GM18907 (cell line): ENCODE results near the gene MACROD2.
A peak's percentile ranks its signal among the peaks of the same experiment; 100 is the strongest.
"Not testable (repeated sequence)": the region's sequence is repeated elsewhere in the genome, so short reads cannot be mapped to it uniquely, and the experiment has no call there.

Experiments
- ATAC-seq: cut with Tn5 transposase; IDR thresholded peaks from one replicate; pipeline ENCODE4 v1.9.1; 2021; ENCODE audit warnings: mild to moderate bottlenecking, moderate library complexity; ENCODE audit not compliant: unreplicated experiment

The MACROD2 gene

DNA sequence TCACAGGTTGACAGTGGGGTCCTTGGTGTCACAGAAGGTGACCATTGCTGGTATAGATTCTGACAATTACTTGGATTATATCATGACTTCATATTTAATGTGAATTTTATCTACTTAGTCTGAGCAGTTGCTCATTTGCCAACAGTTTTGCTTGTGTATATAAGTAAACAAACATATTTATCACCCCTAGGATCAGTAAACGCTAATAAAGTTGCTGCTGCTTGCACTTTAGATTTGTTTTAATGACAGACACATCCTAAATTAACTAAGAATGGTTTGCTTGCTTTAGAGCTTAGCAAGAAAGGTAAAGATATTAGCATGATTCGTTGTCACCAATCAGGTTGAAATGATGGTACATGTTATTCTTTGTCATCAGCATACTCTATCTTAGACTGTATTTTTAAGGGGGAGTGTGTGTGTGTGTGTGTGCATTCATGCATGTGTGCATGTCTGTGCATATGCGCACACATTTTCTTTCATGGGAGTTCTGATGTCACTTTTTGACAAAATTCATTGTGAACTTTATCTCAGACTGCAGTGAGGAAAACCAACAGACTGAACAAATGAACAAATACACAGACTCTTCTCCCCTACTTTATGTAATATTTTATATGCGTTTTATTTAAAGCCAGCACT, 1124.7 kb downstream of the MACROD2 start:
- no peak for ATAC-seq

- no peak for ATAC-seq
Observed at GRCh38 chr20:15122613-15123012, 1127.3 kb downstream of the MACROD2 start.

DNA sequence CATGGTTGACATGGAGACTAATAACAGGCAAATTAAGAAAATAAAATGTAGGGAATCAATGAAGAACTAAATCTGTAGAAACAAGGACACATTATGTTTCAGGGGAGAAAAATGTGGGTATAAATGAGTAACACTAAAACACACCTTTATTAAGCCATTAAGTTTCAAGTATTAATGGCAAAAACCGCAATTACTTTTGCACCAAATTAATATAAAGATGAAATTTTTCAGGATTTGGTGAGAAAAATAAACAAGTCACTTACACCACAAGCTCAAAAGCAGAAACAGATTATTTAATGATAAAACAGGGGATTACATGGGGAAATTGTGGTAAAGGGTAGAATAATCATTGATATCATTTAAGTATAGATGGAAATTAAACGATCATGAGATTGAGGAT, 1135.9 kb downstream of the MACROD2 start:
- no peak for ATAC-seq

GRCh38 chr20:15138548-15139126, 1143.3 kb downstream of the MACROD2 start:
- no peak for ATAC-seq

DNA sequence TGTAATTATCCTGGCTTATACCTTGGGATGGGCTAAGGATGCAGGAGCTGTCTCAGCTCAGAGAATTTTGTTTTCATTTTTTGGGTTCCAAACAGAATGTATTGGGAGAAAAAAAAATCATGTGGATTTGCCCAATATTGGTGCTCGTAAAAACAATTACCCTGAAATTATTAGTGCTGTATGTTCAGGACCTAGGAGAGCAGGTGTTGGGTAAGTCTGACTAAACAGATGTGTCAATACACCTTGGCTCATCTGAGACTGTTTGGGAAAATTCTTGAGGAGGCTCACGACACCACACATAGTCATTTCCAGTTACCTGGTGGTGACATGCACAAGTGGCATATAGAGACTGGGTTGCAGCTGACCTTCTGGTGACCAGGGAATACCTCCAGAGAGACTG, 1144.2 kb downstream of the MACROD2 start:
- ATAC-seq = no peak

DNA sequence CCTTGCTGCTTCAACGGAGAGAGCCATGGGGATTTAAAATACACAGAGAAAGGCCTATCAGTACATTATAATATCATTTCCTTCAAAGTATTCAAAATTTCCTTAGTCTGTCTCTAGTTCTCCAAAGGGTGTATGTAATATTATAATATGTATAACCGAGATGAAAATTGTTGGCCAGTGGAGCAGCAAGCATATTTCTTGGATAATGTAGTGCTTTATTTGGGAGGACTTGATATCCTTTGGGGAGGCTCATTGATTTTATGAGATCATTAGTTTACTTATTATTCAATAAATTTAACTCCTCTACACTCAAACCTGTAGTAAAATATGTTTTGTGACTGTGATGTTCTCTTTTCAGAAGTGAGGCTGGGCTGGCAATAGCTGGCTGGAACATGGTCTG, 1145.0 kb downstream of the MACROD2 start:
- ATAC-seq = no peak

- ATAC-seq = not testable (repeated sequence)
Observed at GRCh38 chr20:15140940-15141339, 1145.6 kb downstream of the MACROD2 start.

- ATAC-seq = no peak
Observed at GRCh38 chr20:15141861-15142260, 1146.5 kb downstream of the MACROD2 start.

GRCh38 chr20:15143478-15143877, 1148.2 kb downstream of the MACROD2 start:
- no peak for ATAC-seq

DNA sequence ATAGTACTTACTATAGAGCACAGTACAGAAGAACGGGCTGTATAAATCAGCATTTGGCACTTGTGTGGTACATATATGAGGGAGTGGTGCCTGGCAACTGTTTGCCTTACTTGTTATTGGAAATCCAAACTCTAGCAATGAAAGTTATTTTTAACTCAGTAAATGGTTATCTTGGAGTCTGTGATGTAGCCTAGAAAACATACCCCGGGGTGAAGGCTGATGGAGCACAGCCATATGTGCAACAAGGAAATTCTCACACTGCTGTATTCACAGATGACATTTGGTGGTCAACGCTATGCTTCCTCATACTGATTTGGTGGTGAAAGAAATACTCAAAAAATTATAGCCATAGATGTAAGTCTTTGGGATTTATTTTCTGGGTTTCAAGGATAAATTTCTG, 1149.6 kb downstream of the MACROD2 start:
- no peak for ATAC-seq

GRCh38 chr20:15146948-15147347, 1151.6 kb downstream of the MACROD2 start:
- no peak for ATAC-seq

DNA sequence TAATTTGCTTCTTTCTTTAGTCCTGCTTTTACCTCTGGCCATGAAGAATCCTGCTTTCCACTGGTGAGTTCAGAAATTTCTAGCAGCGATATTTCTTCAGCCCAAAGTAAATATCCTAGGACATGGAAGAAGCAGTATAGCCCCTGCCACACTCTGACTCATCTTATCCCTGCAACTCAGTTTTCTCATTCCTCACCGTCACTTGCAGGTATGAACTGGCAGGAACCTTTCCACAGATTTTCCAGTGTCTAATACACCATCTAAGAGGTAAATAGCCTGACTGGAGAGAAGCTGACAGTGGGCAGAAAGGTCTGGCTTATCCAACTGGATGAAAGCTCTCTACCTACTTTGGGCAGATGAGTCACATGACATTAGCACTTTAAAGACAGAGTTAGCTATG, 1158.8 kb downstream of the MACROD2 start:
- ATAC-seq = no peak

- no peak for ATAC-seq
Observed at GRCh38 chr20:15155848-15156401, 1160.6 kb downstream of the MACROD2 start.

GRCh38 chr20:15158533-15158932, 1163.2 kb downstream of the MACROD2 start:
- ATAC-seq = no peak

DNA sequence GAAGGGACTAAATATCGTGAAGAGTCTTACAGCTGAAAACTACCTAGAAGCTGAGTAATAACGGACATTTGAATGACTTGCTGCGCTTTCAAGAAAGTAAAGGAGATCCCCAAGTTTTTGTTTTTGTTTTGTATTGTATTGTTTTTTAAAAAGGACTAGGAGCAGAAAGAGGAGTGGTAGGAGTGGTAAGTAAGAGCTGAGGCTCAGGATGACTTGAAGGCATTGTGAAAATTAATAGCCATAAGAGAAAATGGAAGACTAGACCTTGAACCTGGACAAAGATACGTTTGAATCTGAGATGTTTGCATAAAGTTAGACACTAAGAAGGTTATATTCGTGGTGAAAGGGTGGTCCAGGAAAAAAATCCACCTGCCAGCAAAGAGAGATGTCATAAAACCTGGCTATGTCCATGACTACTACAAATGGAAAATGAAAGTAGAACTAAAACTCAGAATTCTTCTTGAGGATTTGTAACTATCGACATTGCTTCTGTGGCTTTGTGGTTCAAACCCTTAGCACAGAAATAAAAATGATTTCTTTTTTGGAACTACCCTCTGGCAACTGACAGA, 1166.8 kb downstream of the MACROD2 start:
- ATAC-seq = peak; percentile 72

GRCh38 chr20:15163632-15164031, 1168.3 kb downstream of the MACROD2 start:
- ATAC-seq = no peak

- no peak for ATAC-seq
Observed at GRCh38 chr20:15164726-15165125, 1169.4 kb downstream of the MACROD2 start.

DNA sequence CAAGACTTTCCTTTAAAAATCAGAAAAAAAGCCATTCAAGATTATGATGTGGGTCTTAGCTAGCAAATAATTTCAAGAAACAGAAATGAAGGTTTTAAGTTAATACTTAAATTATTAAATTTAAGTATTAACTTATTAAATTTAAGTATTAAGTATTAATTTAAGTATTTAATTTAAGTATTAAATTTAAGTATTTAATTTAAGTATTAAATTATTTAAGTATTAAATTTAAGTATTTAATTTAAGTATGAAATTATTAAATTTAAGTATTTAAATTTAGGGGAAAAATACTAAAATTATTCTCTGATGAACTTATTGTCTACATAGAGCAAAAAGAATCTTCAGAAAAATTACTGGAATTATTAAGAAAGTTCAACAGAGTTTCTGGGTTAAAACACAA, 1171.4 kb downstream of the MACROD2 start:
- ATAC-seq = no peak

DNA sequence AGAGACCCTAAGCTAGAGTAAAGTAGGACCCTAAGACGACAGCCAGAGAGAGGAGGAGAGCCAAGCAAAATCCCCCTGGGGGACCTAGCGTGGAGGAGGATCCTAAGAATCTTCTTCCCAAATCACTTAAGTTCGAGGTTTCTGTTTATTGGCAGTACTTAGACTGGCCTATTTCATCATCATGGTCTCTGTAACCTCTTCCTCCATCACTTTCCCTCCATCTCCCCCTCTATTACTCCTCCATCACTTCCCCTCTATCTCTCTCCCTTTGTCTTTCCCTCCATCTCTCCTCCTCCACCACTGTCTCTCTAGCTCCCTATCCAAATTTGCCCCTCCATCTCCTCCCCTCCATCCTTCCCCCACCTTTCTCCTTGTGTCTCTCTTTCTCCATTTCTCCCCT, 1175.7 kb downstream of the MACROD2 start:
- no peak for ATAC-seq

- ATAC-seq = no peak
Observed at GRCh38 chr20:15176929-15177328, 1181.6 kb downstream of the MACROD2 start.

DNA sequence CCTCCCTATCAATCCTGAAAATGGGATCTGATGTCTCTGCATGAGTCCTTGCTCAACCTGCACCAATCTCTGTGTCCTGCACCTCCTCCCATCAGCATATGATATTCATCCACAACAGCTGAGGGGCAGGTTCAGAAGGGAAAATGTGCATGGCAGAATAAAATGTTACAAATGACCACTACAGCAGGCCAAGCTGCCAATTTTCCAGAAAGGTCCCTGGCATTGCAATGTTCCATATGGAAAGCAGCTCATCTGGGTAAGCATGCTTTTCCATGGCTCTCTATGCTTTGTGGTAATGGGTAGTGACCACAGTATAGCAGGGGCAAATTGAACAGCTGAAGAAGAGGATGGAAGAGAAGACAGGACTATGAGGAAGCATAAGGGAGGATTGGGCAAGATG, 1183.3 kb downstream of the MACROD2 start:
- ATAC-seq = no peak

- ATAC-seq = no peak
Observed at GRCh38 chr20:15179381-15179780, 1184.1 kb downstream of the MACROD2 start.
